ENCODE results near the gene TMEM259.

Gene TMEM259

GRCh38 chr19:1009981-1010538, 10.9 kb downstream of the TMEM259 start:
- Mint-ChIP-seq H3K4me1 (ENCODE audit: low read depth) (no peaks in the 10 kb centered on the region), H3K4me3 (no peak overlapping the region), H3K27me3 (ENCODE audit: low read depth) (no peaks in the 10 kb centered on the region), H3K9me3 (no peaks in the 10 kb centered on the region), H3K36me3 (ENCODE audit: low read depth) (peaks cover 5% of the 10 kb centered on the region), H3K27ac (no peak overlapping the region)
- DNase-seq (ENCODE audit: low spot score): no peak

GRCh38 chr19:1009041-1009980, 11.6 kb downstream of the TMEM259 start:
- Mint-ChIP-seq H3K36me3 (ENCODE audit: low read depth) (peaks cover 5% of the 10 kb centered on the region), H3K9me3 (no peaks in the 10 kb centered on the region), H3K4me1 (ENCODE audit: low read depth) (no peaks in the 10 kb centered on the region), H3K4me3 (no peak overlapping the region), H3K27me3 (ENCODE audit: low read depth) (no peaks in the 10 kb centered on the region), H3K27ac (no peak overlapping the region)
- no peak for DNase-seq (ENCODE audit: low spot score)

DNA sequence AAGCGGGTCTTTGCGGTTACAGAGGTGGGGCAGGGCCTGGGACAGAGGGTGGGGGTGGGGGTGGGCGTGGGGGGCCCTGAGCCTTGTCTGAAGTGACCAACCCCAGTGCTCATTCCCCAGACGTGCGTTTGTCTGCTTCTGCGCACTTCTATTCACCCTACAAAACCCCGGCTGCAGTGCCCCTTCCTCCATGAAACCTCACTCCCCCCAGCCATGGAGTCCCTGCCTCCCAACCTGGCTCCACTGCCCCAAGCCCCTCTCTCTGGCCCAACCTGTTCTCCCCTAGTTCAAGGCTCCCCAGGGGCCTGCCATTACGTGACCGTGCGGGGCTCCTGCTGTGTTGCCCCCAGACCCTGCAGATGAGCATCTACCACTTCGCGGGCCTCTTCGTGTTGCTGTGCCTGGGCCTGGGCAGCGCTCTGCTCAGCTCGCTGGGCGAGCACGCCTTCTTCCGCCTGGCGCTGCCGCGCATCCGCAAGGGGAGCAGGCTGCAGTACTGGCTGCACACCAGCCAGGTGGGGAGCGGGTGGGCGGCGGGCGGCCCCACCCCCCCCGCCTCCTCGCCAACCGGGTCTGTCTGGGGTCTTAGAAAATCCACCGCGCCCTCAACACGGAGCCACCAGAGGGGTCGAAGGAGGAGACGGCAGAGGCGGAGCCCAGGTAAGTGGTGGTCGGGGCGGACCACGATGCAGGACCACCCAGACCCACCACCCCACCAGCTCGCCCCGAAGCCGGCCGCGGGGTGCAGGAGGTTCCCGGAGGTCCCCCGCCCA, 12.5 kb downstream of the TMEM259 start:
- Mint-ChIP-seq H3K27me3 (ENCODE audit: low read depth) (no peaks in the 10 kb centered on the region), H3K9me3 (no peaks in the 10 kb centered on the region), H3K4me1 (ENCODE audit: low read depth) (no peaks in the 10 kb centered on the region), H3K4me3 (no peak overlapping the region), H3K36me3 (ENCODE audit: low read depth) (peaks cover 3% of the 10 kb centered on the region), H3K27ac (no peak overlapping the region)
- DNase-seq (ENCODE audit: low spot score): no peak

- Mint-ChIP-seq H3K4me3 (no peak overlapping the region), H3K4me1 (ENCODE audit: low read depth) (no peaks in the 10 kb centered on the region), H3K36me3 (ENCODE audit: low read depth) (peaks cover 3% of the 10 kb centered on the region), H3K27ac (no peak overlapping the region), H3K9me3 (no peaks in the 10 kb centered on the region), H3K27me3 (ENCODE audit: low read depth) (peaks cover 1% of the 10 kb centered on the region)
- DNase-seq (ENCODE audit: low spot score): no peak
Observed at GRCh38 chr19:1007399-1008251, 13.3 kb downstream of the TMEM259 start.

- peaks cover 3% of the 10 kb centered on the region for H3K36me3 Mint-ChIP-seq (ENCODE audit: low read depth)
- no peak for DNase-seq (ENCODE audit: low spot score)
- no peak overlapping the region for H3K27ac Mint-ChIP-seq
- H3K27me3 Mint-ChIP-seq (ENCODE audit: low read depth): peaks cover 3% of the 10 kb centered on the region
- H3K4me3 Mint-ChIP-seq: no peak overlapping the region
- H3K4me1 Mint-ChIP-seq (ENCODE audit: low read depth): no peaks in the 10 kb centered on the region
- H3K9me3 Mint-ChIP-seq: no peaks in the 10 kb centered on the region
Observed at GRCh38 chr19:1006711-1007398, 14.1 kb downstream of the TMEM259 start.

DNA sequence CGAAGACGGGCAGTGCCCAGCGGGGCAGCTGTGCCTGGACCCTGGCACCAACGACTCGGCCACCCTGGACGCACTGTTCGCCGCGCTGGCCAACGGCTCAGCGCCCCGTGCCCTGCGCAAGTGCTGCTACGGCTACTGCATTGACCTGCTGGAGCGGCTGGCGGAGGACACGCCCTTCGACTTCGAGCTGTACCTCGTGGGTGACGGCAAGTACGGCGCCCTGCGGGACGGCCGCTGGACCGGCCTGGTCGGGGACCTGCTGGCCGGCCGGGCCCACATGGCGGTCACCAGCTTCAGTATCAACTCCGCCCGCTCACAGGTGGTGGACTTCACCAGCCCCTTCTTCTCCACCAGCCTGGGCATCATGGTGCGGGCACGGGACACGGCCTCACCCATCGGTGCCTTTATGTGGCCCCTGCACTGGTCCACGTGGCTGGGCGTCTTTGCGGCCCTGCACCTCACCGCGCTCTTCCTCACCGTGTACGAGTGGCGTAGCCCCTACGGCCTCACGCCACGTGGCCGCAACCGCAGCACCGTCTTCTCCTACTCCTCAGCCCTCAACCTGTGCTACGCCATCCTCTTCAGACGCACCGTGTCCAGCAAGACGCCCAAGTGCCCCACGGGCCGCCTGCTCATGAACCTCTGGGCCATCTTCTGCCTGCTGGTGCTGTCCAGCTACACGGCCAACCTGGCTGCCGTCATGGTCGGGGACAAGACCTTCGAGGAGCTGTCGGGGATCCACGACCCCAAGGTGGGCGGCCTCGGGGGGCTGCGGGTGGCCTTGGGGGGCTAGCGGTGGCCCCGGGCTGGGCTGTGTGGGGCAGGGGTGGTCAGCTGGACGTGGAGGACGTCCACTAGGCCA, 15.9 kb downstream of the TMEM259 start:
- Mint-ChIP-seq H3K36me3 (ENCODE audit: low read depth) (peaks cover 2% of the 10 kb centered on the region), H3K4me1 (ENCODE audit: low read depth) (no peaks in the 10 kb centered on the region), H3K4me3 (no peak overlapping the region), H3K27me3 (ENCODE audit: low read depth) (peaks cover 7% of the 10 kb centered on the region), H3K9me3 (no peaks in the 10 kb centered on the region), H3K27ac (no peak overlapping the region)
- DNase-seq (ENCODE audit: low spot score): no peak

- DNase-seq (ENCODE audit: low spot score): no peak
- Mint-ChIP-seq H3K4me3 (no peak overlapping the region), H3K27ac (no peak overlapping the region), H3K27me3 (ENCODE audit: low read depth) (peaks cover 12% of the 10 kb centered on the region), H3K9me3 (no peaks in the 10 kb centered on the region), H3K4me1 (ENCODE audit: low read depth) (no peaks in the 10 kb centered on the region), H3K36me3 (ENCODE audit: low read depth) (peaks cover 2% of the 10 kb centered on the region)
Observed at GRCh38 chr19:1004204-1004802, 16.6 kb downstream of the TMEM259 start.

GRCh38 chr19:1003283-1003682, 17.6 kb downstream of the TMEM259 start:
- H3K36me3 Mint-ChIP-seq (ENCODE audit: low read depth): peaks cover under 1% of the 10 kb centered on the region
- no peak for DNase-seq (ENCODE audit: low spot score)
- no peaks in the 10 kb centered on the region for H3K9me3 Mint-ChIP-seq
- H3K4me3 Mint-ChIP-seq: no peak overlapping the region
- H3K27ac Mint-ChIP-seq: no peak overlapping the region
- no peaks in the 10 kb centered on the region for H3K4me1 Mint-ChIP-seq (ENCODE audit: low read depth)
- peaks cover 19% of the 10 kb centered on the region for H3K27me3 Mint-ChIP-seq (ENCODE audit: low read depth)

DNA sequence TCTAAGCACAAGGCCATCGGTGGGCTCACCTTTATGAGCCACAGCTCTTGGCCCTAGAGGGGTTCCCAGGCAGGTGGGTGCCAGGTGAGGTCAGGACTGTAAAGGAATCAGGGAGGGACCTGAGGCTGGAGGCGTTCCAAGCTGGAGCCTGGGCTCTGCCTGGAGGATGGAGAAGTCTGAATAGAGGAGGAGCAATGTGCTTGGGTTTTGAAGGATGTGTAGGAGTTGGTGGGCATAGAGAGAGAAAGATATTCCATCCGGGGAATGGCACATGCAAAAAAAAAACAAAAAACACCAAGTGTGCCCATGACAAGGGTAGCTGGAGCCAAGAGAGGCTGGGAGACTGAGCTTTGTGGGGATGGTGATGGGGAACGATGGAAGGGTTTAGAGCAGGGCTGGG, 18.3 kb downstream of the TMEM259 start:
- Mint-ChIP-seq H3K27me3 (ENCODE audit: low read depth) (peaks cover 26% of the 10 kb centered on the region), H3K27ac (no peak overlapping the region), H3K9me3 (no peaks in the 10 kb centered on the region), H3K4me1 (ENCODE audit: low read depth) (peaks cover 2% of the 10 kb centered on the region), H3K36me3 (ENCODE audit: low read depth) (no peaks in the 10 kb centered on the region), H3K4me3 (no peak overlapping the region)
- DNase-seq (ENCODE audit: low spot score): no peak

DNA sequence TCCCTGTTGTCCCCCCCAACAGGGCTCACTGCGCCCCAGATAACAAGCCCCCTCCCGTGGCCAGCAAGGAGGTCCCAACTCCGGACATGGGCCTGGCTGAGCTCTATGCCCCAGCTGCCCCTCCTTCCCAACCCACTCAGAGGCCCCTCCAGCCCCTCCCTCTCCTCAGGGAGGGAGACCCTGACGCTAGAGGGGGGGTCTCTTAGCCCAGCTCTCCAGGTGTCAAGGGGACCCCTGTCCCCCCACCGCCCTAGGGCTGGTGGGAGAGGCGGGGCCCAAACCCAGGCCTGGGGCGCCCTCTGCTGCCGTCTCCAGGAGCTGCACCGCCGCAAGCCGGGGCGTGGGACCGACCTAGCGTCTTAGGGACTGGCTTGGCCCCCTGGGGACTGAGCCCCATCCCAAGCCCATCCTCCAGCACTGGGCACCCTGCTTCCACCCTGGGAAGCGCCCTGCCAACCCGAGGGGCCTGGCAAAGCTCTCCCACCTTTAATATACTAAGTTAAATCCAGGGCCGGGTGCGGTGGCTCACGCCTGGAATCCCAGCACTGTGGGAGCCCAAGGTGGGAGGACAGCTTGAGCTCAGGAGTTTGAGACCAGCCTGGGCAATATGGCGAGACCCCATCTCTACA, 19.3 kb downstream of the TMEM259 start:
- Mint-ChIP-seq H3K36me3 (ENCODE audit: low read depth) (no peaks in the 10 kb centered on the region), H3K4me1 (ENCODE audit: low read depth) (peaks cover 3% of the 10 kb centered on the region), H3K9me3 (no peaks in the 10 kb centered on the region), H3K27ac (no peak overlapping the region), H3K4me3 (no peak overlapping the region), H3K27me3 (ENCODE audit: low read depth) (peaks cover 30% of the 10 kb centered on the region)
- DNase-seq (ENCODE audit: low spot score): peak; percentile 63

DNA sequence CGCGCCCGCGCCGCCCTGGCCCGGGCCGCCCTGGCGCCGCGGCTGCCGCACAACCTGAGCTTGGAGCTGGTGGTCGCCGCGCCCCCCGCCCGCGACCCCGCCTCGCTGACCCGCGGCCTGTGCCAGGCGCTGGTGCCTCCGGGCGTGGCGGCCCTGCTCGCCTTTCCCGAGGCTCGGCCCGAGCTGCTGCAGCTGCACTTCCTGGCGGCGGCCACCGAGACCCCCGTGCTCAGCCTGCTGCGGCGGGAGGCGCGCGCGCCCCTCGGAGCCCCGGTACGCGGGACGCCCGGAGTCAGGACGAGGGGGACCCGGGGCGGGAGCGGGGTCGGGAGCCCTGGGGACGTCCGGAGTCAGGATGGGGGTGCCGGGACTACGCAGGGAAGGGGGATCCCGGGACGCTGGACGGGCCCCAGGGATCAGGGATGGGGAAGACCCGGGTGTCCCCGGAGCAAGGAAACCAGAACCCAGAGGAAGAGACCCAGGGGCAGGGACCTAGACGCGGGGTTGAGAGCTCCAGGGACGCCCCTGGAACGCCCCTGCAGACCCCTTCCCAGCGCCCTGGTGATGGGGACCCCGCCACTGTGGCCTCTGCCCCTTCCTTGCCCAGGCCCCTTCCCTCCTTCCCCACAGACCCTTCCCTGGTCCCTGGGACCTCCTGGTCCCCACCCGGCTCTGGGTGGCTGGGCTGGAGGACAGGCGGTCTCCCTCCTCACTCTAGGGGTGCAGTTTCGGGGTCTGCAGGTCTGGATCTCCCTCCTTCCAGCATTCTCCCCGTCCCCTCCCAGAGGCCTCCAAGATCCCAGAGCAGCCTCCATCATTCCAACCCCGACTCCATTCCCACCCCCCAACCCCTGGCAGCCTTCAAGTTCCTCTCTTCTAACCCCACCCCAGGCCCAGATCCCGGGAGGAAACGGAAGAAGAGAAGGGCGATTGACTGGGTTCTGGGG, 20.1 kb downstream of the TMEM259 start:
- no peaks in the 10 kb centered on the region for H3K36me3 Mint-ChIP-seq (ENCODE audit: low read depth)
- DNase-seq (ENCODE audit: low spot score): no peak
- no peaks in the 10 kb centered on the region for H3K9me3 Mint-ChIP-seq
- peak overlapping the region; percentile 48 for H3K4me3 Mint-ChIP-seq
- no peak overlapping the region for H3K27ac Mint-ChIP-seq
- H3K4me1 Mint-ChIP-seq (ENCODE audit: low read depth): peaks cover 7% of the 10 kb centered on the region
- peaks cover 35% of the 10 kb centered on the region for H3K27me3 Mint-ChIP-seq (ENCODE audit: low read depth)

All from T-helper 2 cell treated with Interferon-gamma antibody and Interleukin-4, amounts not matched to agents 5 μg/mL and 100 μg/mL, for 36 hours (primary cell).